ENCODE measurements around the gene MRC1.

DNA sequence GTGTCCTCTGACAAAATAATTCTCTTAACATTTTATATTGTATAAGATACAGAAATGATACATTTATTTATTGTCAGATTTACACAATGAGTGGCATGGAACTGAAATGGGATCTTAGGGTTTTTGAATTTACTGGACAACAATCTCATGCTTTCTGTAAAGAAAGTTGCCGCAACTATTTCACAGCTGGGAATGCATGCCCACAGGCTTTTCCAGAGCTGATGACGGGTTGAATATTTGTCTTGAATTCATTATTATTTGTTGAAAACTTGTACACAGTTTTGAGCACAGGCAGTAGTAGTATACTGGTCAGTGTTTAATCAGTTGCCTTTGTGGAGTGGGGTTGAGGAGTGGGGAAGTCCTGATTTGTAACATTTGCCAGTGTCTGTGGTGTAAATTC, 20.5 kb upstream of the MRC1 start:
- TF ChIP-seq, protein P1, sequence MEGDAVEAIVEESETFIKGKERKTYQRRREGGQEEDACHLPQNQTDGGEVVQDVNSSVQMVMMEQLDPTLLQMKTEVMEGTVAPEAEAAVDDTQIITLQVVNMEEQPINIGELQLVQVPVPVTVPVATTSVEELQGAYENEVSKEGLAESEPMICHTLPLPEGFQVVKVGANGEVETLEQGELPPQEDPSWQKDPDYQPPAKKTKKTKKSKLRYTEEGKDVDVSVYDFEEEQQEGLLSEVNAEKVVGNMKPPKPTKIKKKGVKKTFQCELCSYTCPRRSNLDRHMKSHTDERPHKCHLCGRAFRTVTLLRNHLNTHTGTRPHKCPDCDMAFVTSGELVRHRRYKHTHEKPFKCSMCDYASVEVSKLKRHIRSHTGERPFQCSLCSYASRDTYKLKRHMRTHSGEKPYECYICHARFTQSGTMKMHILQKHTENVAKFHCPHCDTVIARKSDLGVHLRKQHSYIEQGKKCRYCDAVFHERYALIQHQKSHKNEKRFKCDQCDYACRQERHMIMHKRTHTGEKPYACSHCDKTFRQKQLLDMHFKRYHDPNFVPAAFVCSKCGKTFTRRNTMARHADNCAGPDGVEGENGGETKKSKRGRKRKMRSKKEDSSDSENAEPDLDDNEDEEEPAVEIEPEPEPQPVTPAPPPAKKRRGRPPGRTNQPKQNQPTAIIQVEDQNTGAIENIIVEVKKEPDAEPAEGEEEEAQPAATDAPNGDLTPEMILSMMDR (conservative IDR thresholded peaks at IDR 0.05; ENCODE audit: low read length) = no peak
- TF ChIP-seq EZH2phosphoT487 (IDR thresholded peaks at IDR 0.05; ENCODE audit: borderline replicate concordance) = no peak

All from Loucy (cell line).